Neural crest cell (in vitro differentiated cells): ENCODE results near the gene MADD. TPM values are rescaled to one million over a fixed set of nuclear protein-coding genes. Genes with fewer than 3 reads are reported as not detected.

ENCODE experiments used
- DNase-seq: peaks from one replicate; pipeline ENCODE4 v3.0.0; 2021; ENCODE audit warnings: low read depth, mixed read lengths, low spot score
- H3K27ac Mint-ChIP-seq: one replicate; pipeline ENCODE4 v1.8.0; 2021; ENCODE audit warnings: mild to moderate bottlenecking, mixed read lengths; ENCODE audit not compliant: unreplicated experiment
- H3K27me3 Mint-ChIP-seq: 2 replicates; pipeline ENCODE4 v1.8.0; 2021; ENCODE audit warnings: low read depth, mild to moderate bottlenecking, mixed read lengths
- H3K36me3 Mint-ChIP-seq: 2 replicates; pipeline ENCODE4 v1.8.0; 2021; ENCODE audit warnings: low read depth, mild to moderate bottlenecking, mixed read lengths
- H3K4me1 Mint-ChIP-seq: 2 replicates; pipeline ENCODE4 v1.8.0; 2021; ENCODE audit warnings: mixed read lengths
- H3K4me3 Mint-ChIP-seq: one replicate; pipeline ENCODE4 v1.8.0; 2021; ENCODE audit warnings: mild to moderate bottlenecking, mixed read lengths
- H3K9me3 Mint-ChIP-seq: 2 replicates; pipeline ENCODE4 v1.8.0; 2021; ENCODE audit warnings: mixed read lengths
- total RNA-seq: library from RNA; stranded (reverse); gene quantifications from 2 replicates; pipeline ENCODE4 v1.2.1, GENCODE V29; 2021
- TF ChIP-seq, protein P1 (sequence below): fragments of 200-600 bp; sonication (generic); conservative IDR thresholded peaks from 2 replicates; pipeline ENCODE4 v1.5.0; 2021; ENCODE audit warnings: antibody characterized with exemption, mild to moderate bottlenecking

The MADD gene
- total RNA-seq, 1 donor from 2014 or later = 59.2 TPM

GRCh38 chr11:47350315-47350714 lies 80.4 kb downstream of the MADD start:
- Mint-ChIP-seq H3K36me3 (no peaks in the 10 kb centered on the region), H3K4me1 (peaks cover 13% of the 10 kb centered on the region), H3K9me3 (no peaks in the 10 kb centered on the region), H3K27ac (no peak overlapping the region), H3K4me3 (no peak overlapping the region), H3K27me3 (no peaks in the 10 kb centered on the region)
- no peak for DNase-seq
- TF ChIP-seq, protein P1, sequence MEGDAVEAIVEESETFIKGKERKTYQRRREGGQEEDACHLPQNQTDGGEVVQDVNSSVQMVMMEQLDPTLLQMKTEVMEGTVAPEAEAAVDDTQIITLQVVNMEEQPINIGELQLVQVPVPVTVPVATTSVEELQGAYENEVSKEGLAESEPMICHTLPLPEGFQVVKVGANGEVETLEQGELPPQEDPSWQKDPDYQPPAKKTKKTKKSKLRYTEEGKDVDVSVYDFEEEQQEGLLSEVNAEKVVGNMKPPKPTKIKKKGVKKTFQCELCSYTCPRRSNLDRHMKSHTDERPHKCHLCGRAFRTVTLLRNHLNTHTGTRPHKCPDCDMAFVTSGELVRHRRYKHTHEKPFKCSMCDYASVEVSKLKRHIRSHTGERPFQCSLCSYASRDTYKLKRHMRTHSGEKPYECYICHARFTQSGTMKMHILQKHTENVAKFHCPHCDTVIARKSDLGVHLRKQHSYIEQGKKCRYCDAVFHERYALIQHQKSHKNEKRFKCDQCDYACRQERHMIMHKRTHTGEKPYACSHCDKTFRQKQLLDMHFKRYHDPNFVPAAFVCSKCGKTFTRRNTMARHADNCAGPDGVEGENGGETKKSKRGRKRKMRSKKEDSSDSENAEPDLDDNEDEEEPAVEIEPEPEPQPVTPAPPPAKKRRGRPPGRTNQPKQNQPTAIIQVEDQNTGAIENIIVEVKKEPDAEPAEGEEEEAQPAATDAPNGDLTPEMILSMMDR = no peak

DNA sequence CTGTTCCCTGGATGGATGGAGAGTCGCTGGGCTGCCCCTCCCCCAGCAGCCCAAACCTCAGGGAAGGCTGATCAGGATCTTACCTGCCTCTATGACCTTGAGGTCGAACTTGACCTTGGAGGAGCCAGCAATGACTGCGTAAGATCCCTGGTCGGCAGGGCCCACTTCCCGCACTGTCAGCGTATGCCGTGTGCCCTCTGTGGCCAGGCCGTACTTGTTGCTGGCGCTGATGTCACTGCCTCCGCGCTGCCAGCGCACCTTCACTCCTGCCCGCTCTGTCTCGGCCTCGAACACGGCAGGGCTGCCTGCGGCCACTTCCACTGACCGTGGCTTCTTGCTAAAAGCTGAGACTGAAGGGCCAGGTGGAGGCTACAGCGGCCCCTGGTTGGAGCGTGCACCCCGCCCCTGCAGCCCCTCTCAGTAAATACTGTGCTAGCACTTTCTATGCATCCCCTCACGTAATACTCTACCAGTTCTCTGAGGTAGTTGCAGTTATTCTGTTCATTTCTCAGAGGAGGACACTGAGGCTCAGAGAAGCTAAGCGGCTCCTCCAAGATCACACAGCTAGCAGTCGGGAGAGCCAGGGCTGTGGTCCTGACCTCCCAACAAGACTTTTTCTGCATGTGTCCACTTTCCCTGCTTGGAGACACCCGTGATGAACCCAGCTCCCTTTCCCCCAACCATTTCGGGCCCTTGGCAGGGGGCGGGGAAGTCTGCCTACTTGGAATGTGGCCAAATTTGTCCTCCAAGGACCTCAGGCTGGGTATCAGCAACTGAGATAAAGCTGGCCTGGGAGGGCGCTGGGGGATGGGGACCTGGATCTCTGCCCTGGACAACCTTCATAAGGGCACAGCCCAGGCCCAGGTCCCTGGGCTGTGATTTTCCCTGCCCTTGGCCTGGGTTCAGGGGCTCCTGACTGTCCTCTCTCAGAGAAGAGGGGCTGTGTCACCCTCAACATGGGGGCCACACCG lies 81.5 kb downstream of the MADD start:
- Mint-ChIP-seq H3K4me3 (no peak overlapping the region), H3K27ac (no peak overlapping the region), H3K9me3 (no peaks in the 10 kb centered on the region), H3K4me1 (peaks cover 14% of the 10 kb centered on the region), H3K27me3 (no peaks in the 10 kb centered on the region), H3K36me3 (no peaks in the 10 kb centered on the region)
- TF ChIP-seq, protein P1 = no peak
- no peak for DNase-seq

DNA sequence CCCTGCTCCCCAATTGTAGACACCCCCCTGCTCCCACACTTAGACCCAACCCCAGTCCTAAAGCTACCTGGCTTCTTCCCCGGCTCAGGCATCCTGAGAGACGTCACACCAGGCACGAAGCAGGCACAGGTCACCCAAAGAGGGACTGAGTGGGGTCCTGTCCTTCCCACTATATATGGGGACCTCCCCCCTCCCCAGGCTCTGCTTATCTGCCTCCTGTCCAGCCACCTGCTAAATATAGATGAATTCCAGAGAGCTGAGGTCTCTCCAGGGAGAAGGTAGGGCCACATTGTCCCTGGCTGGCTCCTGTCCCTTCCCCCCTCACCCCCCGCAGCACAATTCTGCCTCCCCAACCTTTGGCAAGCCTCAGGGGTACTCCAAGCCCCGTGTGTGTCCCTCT lies 82.6 kb downstream of the MADD start, which contains the start of gene MYBPC3:
Gene MYBPC3, minus strand, starts transcription at position 147 of the 400 bp plus-strand sequence. Its CDS starts 55 bp downstream, at position 92.
- Mint-ChIP-seq H3K4me3 (no peak within 1 kb of the TSS), H3K36me3 (no peaks in the 10 kb centered on the region), H3K9me3 (no peaks in the 10 kb centered on the region), H3K27me3 (no peaks in the 10 kb centered on the region), H3K27ac (peak within 1 kb of the TSS; percentile 27), H3K4me1 (peaks cover 14% of the 10 kb centered on the region)
- no peak for DNase-seq
- TF ChIP-seq, protein P1 = no peak

DNA sequence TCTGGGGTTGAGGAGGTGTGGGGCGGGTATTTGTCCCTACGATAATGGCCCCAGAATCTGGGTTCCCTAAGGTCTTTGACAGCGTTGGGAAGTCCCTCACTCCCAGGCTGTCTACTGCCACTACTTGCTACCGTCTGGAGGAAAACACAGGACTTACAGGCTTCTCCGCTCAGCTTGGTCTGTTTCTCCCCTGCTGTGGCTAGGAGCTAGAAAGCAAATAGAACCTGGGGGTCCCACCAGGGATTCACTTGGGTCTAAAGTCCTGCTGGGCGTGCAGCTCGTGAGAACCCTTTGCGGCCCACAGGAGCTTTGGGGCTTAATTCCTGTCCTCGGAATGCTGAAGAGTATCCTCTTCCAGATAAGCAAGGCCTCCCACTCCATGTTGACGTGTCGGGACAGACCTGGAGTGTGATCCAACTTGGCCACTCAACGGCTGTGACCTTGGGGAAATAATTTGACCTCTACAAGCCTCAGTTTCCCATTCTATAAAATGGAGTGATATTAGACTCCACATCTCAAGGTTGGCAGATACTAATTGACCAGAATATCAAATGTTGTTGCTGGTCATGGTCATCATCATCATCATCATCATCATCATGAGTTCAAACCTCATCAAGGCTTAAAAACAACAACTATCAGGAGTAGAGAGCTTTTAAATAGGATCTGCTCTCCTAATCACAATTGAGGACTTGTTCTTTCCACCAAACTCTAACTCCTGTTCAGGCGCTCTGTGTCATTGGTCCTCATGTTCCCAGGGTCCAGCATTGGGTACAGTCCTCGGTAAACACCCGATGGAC lies 84.2 kb downstream of the MADD start:
- Mint-ChIP-seq H3K27ac (no peak overlapping the region), H3K9me3 (no peaks in the 10 kb centered on the region), H3K27me3 (no peaks in the 10 kb centered on the region), H3K4me1 (peaks cover 10% of the 10 kb centered on the region), H3K4me3 (peak overlapping the region; percentile 11), H3K36me3 (no peaks in the 10 kb centered on the region)
- DNase-seq = no peak
- TF ChIP-seq, protein P1 = no peak

- H3K4me1 Mint-ChIP-seq = peaks cover 8% of the 10 kb centered on the region
- H3K27me3 Mint-ChIP-seq = no peaks in the 10 kb centered on the region
- DNase-seq = no peak
- H3K36me3 Mint-ChIP-seq = no peaks in the 10 kb centered on the region
- H3K27ac Mint-ChIP-seq = no peak overlapping the region
- peak overlapping the region; percentile 23 for H3K4me3 Mint-ChIP-seq
- H3K9me3 Mint-ChIP-seq = no peaks in the 10 kb centered on the region
- TF ChIP-seq, protein P1 = no peak
Measured at GRCh38 chr11:47354913-47355282, 85.0 kb downstream of the MADD start.
